Progenitor cell of endocrine pancreas (in vitro differentiated cells): ENCODE data around the gene CAPG. TPM values are rescaled to one million over a fixed set of nuclear protein-coding genes. Genes with fewer than 3 reads are reported as not detected.

Experiments
- DNase-seq: peaks from one replicate; pipeline ENCODE4 v3.0.0; 2021; ENCODE audit warnings: low spot score; ENCODE audit not compliant: unreplicated experiment
- H3K27ac Mint-ChIP-seq: 2 replicates; pipeline ENCODE4 v1.8.0; 2021; ENCODE audit warnings: mild to moderate bottlenecking, moderate library complexity, mixed read lengths
- H3K27me3 Mint-ChIP-seq: 2 replicates; pipeline ENCODE4 v1.8.0; 2021; ENCODE audit warnings: mixed read lengths
- H3K36me3 Mint-ChIP-seq: 2 replicates; pipeline ENCODE4 v1.8.0; 2022; ENCODE audit warnings: mixed read lengths; ENCODE audit not compliant: insufficient read depth
- H3K4me1 Mint-ChIP-seq: 2 replicates; pipeline ENCODE4 v1.8.0; 2021; ENCODE audit warnings: low read depth, mixed read lengths
- H3K4me3 Mint-ChIP-seq: 2 replicates; pipeline ENCODE4 v1.8.0; 2021; ENCODE audit warnings: low read depth, mild to moderate bottlenecking, moderate library complexity, mixed read lengths
- H3K9me3 Mint-ChIP-seq: 2 replicates; pipeline ENCODE4 v1.8.0; 2021; ENCODE audit warnings: low read depth, mixed read lengths
- CTCF ChIP-seq: fragments of 200-600 bp; sonication (generic); IDR thresholded peaks from one replicate; pipeline ENCODE4 v1.5.0; 2021; ENCODE audit warnings: antibody characterized with exemption, mild to moderate bottlenecking; ENCODE audit not compliant: unreplicated experiment
- total RNA-seq: library from RNA; stranded (reverse); gene quantifications from 2 replicates; pipeline ENCODE4 v1.2.1, GENCODE V29; 2021

The CAPG gene
- total RNA-seq, 1 donor from 2014 or later = 56.1 TPM

GRCh38 chr2:85455552-85456090 lies 45.5 kb upstream of the CAPG start:
- TF ChIP-seq CTCF = no peak
- Mint-ChIP-seq H3K4me3 (no peak overlapping the region), H3K27me3 (no peaks in the 10 kb centered on the region), H3K36me3 (no peaks in the 10 kb centered on the region), H3K9me3 (peaks cover 5% of the 10 kb centered on the region), H3K27ac (peak overlapping the region; percentile 62), H3K4me1 (peaks cover 23% of the 10 kb centered on the region)
- DNase-seq = no peak

- Mint-ChIP-seq H3K27me3 (no peaks in the 10 kb centered on the region), H3K4me3 (no peak overlapping the region), H3K36me3 (no peaks in the 10 kb centered on the region), H3K4me1 (peaks cover 19% of the 10 kb centered on the region), H3K9me3 (peaks cover 5% of the 10 kb centered on the region), H3K27ac (no peak overlapping the region)
- no peak for TF ChIP-seq CTCF
- DNase-seq = no peak
Observed at GRCh38 chr2:85453571-85453970, 43.4 kb upstream of the CAPG start.

DNA sequence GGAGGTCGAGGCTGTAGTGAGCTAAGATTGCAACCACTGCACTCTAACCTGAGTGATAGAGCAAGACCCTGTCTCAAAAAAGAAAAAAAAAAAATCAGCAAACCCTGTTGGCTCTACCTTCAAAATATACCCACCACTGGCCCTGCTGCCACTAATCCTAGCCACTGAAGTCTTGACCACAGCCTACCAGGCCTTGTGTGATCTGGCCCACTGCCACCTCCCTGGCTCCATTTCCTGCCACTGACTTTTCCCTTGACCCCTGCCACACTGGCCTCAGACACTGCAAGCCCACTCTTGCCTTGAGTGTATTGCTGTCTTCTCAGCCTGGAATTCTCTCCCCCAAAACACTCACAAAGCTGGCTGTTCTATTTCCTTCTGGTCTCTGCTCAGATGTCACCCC lies 42.1 kb upstream of the CAPG start:
- H3K36me3 Mint-ChIP-seq = no peaks in the 10 kb centered on the region
- H3K27ac Mint-ChIP-seq = no peak overlapping the region
- no peak overlapping the region for H3K4me3 Mint-ChIP-seq
- TF ChIP-seq CTCF = no peak
- H3K4me1 Mint-ChIP-seq = peaks cover 16% of the 10 kb centered on the region
- no peak for DNase-seq
- H3K27me3 Mint-ChIP-seq = no peaks in the 10 kb centered on the region
- peaks cover 5% of the 10 kb centered on the region for H3K9me3 Mint-ChIP-seq

- peaks cover 1% of the 10 kb centered on the region for H3K4me1 Mint-ChIP-seq
- H3K27me3 Mint-ChIP-seq = no peaks in the 10 kb centered on the region
- DNase-seq = no peak
- H3K4me3 Mint-ChIP-seq = no peak overlapping the region
- no peak for TF ChIP-seq CTCF
- no peaks in the 10 kb centered on the region for H3K36me3 Mint-ChIP-seq
- H3K27ac Mint-ChIP-seq = no peak overlapping the region
- H3K9me3 Mint-ChIP-seq = no peaks in the 10 kb centered on the region
Observed at GRCh38 chr2:85449214-85449588, 39.0 kb upstream of the CAPG start.

GRCh38 chr2:85448461-85449213 lies 38.5 kb upstream of the CAPG start:
- no peak overlapping the region for H3K27ac Mint-ChIP-seq

More at GRCh38 chr2:85448461-85449213, 38.5 kb upstream of the CAPG start:
- TF ChIP-seq CTCF = no peak
- H3K27me3 Mint-ChIP-seq = no peaks in the 10 kb centered on the region
- DNase-seq = no peak
- no peaks in the 10 kb centered on the region for H3K9me3 Mint-ChIP-seq
- no peak overlapping the region for H3K4me3 Mint-ChIP-seq
- peaks cover 1% of the 10 kb centered on the region for H3K4me1 Mint-ChIP-seq
- H3K36me3 Mint-ChIP-seq = no peaks in the 10 kb centered on the region
